Stimulated activated CD4-positive, alpha-beta T cell treated with anti-CD3 and anti-CD28 coated beads, TNF-alpha, amount 100 ng/mL, for 48 hours (primary cell): ENCODE results near the gene UNG.
A peak's percentile ranks its signal among the peaks of the same experiment; 100 is the strongest.

Source experiments
- DNase-seq, 3 donors: peaks; one replicate each; pipeline ENCODE4 v3.0.0-alpha.2; 2020; ENCODE audit warnings: low read depth in 3 of 3

UNG gene

GRCh38 chr12:109089683-109090082 lies 7.7 kb upstream of the UNG start:
- DNase-seq, result no peak

GRCh38 chr12:109092497-109093021 lies 4.8 kb upstream of the UNG start:
- no peak for DNase-seq

- DNase-seq, result peak; percentile 87 to 91 (median 88)
These were observed 4.1 kb upstream of the UNG start, which contains the start of gene ALKBH2 for GRCh38 chr12:109093022-109093918. Gene ALKBH2 (minus strand): TSS chr12:109093472. CDS start chr12:109092786, 686 bp downstream.

- no peak for DNase-seq
These were observed 310 bp upstream of the UNG start for GRCh38 chr12:109097140-109097434.

- DNase-seq, result no peak
These were observed 797 bp downstream of the UNG start for GRCh38 chr12:109098183-109098604.

- DNase-seq, result no peak
These were observed 1.3 kb downstream of the UNG start for GRCh38 chr12:109098651-109099050.

GRCh38 chr12:109099431-109100020 lies 2.1 kb downstream of the UNG start:
- DNase-seq, result no peak

GRCh38 chr12:109100741-109101140 lies 3.3 kb downstream of the UNG start:
- DNase-seq, result no peak

GRCh38 chr12:109102491-109102890 lies 5.1 kb downstream of the UNG start:
- no peak for DNase-seq

GRCh38 chr12:109105176-109105575 lies 7.8 kb downstream of the UNG start:
- no peak for DNase-seq

GRCh38 chr12:109109746-109110350 lies 12.5 kb downstream of the UNG start:
- no peak for DNase-seq

GRCh38 chr12:109110988-109111495 lies 13.6 kb downstream of the UNG start:
- DNase-seq, result peak in 2 of 3 donors; percentile 19 to 48

- no peak for DNase-seq
These were observed 15.5 kb downstream of the UNG start for GRCh38 chr12:109112720-109113465.

- no peak for DNase-seq
These were observed 16.4 kb downstream of the UNG start for GRCh38 chr12:109113661-109114321.

- DNase-seq, result no peak
These were observed 17.2 kb downstream of the UNG start for GRCh38 chr12:109114644-109115043.

- DNase-seq, result no peak
These were observed 18.0 kb downstream of the UNG start for GRCh38 chr12:109115404-109115757.

GRCh38 chr12:109115758-109116610 lies 18.6 kb downstream of the UNG start, which contains the start of gene ACACB:
Gene ACACB (plus strand): TSS chr12:109116587. CDS start chr12:109139406, 22,819 bp downstream.
- no peak for DNase-seq

GRCh38 chr12:109116611-109116949 lies 19.2 kb downstream of the UNG start:
- no peak for DNase-seq

GRCh38 chr12:109120095-109120494 lies 22.7 kb downstream of the UNG start:
- no peak for DNase-seq

- DNase-seq, result no peak
These were observed 23.2 kb downstream of the UNG start for GRCh38 chr12:109120557-109120956.
